OCI-LY7 (cell line): ENCODE results near the gene CAMSAP2. TPM values are rescaled to one million over a fixed set of nuclear protein-coding genes. Genes with fewer than 3 reads are reported as not detected.

Source experiments
- BruUV-seq: library from RNA; stranded (reverse); fragments of 400-500 nt; replicated peaks from 2 replicates; lab custom pipeline; 2021; lab: Mats Ljungman, UMichigan
- CTCF ChIA-PET: fragments of 300-600 bp; sonication (Branson Sonifier 250); formaldehyde crosslinking; loops from one replicate; lab custom pipeline; 2022; ENCODE audit warnings: antibody characterized with exemption; ENCODE audit not compliant: unreplicated experiment; lab: Charles Lee
- POLR2A ChIA-PET: fragments of 300-600 bp; sonication (Branson Sonifier 250); formaldehyde crosslinking; loops from one replicate; lab custom pipeline; 2022; ENCODE audit warnings: antibody characterized with exemption; lab: Charles Lee
- DNase-seq: peaks from one replicate; pipeline ENCODE4 v3.0.0-alpha.2; 2015; ENCODE audit warnings: low spot score
- H2AFZ ChIP-seq: fragments of 200-600 bp; sonication (generic), shearing (Covaris generic); 2 replicates; pipeline ENCODE4 v1.6.1; 2014; ENCODE audit warnings: mild to moderate bottlenecking, antibody characterized with exemption, low read length, moderate library complexity
- H3K27ac ChIP-seq: fragments of 200-600 bp; sonication (generic); 2 replicates; pipeline ENCODE4 v1.5.1; 2014; ENCODE audit warnings: mixed run types, low read depth, mild to moderate bottlenecking, moderate library complexity, low read length, inconsistent platforms; ENCODE audit not compliant: poor library complexity, severe bottlenecking
- H3K36me3 ChIP-seq: fragments of 200-600 bp; sonication (generic); 2 replicates; pipeline ENCODE4 v1.6.1; 2014; ENCODE audit warnings: mild to moderate bottlenecking, antibody characterized with exemption, low read length, moderate library complexity, mixed read lengths; ENCODE audit not compliant: insufficient read depth
- H3K4me1 ChIP-seq: fragments of 200-600 bp; sonication (generic); 2 replicates; pipeline ENCODE4 v1.5.1; 2014; ENCODE audit warnings: mild to moderate bottlenecking, low read length; ENCODE audit not compliant: insufficient read depth, poor library complexity, severe bottlenecking
- H3K4me2 ChIP-seq: fragments of 200-600 bp; sonication (generic); 2 replicates; pipeline ENCODE4 v1.6.1; 2014; ENCODE audit warnings: mild to moderate bottlenecking, low read length
- H3K4me3 ChIP-seq: fragments of 200-600 bp; sonication (generic); 2 replicates; pipeline ENCODE4 v1.5.1; 2014; ENCODE audit warnings: mild to moderate bottlenecking, low read depth, low read length; ENCODE audit not compliant: poor library complexity, severe bottlenecking
- H3K79me2 ChIP-seq: fragments of 200-600 bp; sonication (generic); 2 replicates; pipeline ENCODE4 v1.6.1; 2016; ENCODE audit warnings: low read depth, mild to moderate bottlenecking, low read length, moderate library complexity, mixed read lengths; ENCODE audit not compliant: insufficient read depth
- H3K9me2 ChIP-seq: fragments of 200-600 bp; sonication (generic); 2 replicates; pipeline ENCODE4 v1.6.1; 2016; ENCODE audit warnings: mild to moderate bottlenecking, low read length, mixed read lengths; ENCODE audit not compliant: insufficient read depth
- H3K9me3 ChIP-seq: fragments of 200-600 bp; sonication (generic); 2 replicates; pipeline ENCODE4 v1.6.1; 2014; ENCODE audit warnings: mild to moderate bottlenecking, mixed run types, low read length, mixed read lengths
- H4K20me1 ChIP-seq: fragments of 200-600 bp; sonication (generic); 2 replicates; pipeline ENCODE4 v1.6.1; 2014; ENCODE audit warnings: mild to moderate bottlenecking, antibody characterized with exemption, low read length, moderate library complexity, mixed read lengths; ENCODE audit not compliant: insufficient read depth
- CTCF ChIP-seq: fragments of 200-600 bp; sonication (generic); conservative IDR thresholded peaks from 2 replicates; pipeline ENCODE4 v1.5.1; 2014; ENCODE audit warnings: mild to moderate bottlenecking, antibody characterized with exemption, low read length, moderate library complexity, mixed read lengths
- EZH2phosphoT487 ChIP-seq: fragments of 200-600 bp; sonication (generic); IDR thresholded peaks from 2 replicates; pipeline ENCODE4 v1.6.1; 2018; ENCODE audit warnings: low read depth, borderline replicate concordance, mild to moderate bottlenecking, mixed run types, antibody characterized with exemption, low read length, moderate library complexity, mixed read lengths
- intact Hi-C: fragments of 100-400 bp; cut with micrococcal nuclease; formaldehyde crosslinking; loops from one replicate; pipeline ENCODE4 v1.10.0; 2022; ENCODE audit not compliant: unreplicated experiment
- total RNA-seq, 2 experiments: library from RNA; depleted of rRNA in 1 of 2; stranded (reverse); fragments of >200 nt in 1 of 2; shearing (Covaris generic) in 1 of 2; gene quantifications; 2 replicates each; pipeline ENCODE4 v1.2.3, GENCODE V29; 2014 to 2022

Gene CAMSAP2
- total RNA-seq, 2 experiments from 2014 or later, result 9.2 to 14.9 TPM

- ChIA-PET POLR2A (no interaction called here), CTCF (no interaction called here)
- Histone ChIP-seq H3K9me3 (no peaks in the 10 kb centered on the region), H3K4me3 (no peak overlapping the region), H3K4me2 (no peak overlapping the region), H3K36me3 (no peaks in the 10 kb centered on the region), H3K9me2 (no peaks in the 10 kb centered on the region), H3K27ac (no peak overlapping the region), H2AFZ (no peak overlapping the region), H3K4me1 (peaks cover 13% of the 10 kb centered on the region), H4K20me1 (no peaks in the 10 kb centered on the region), H3K79me2 (no peaks in the 10 kb centered on the region)
- no TSS peak for BruUV-seq
- TF ChIP-seq EZH2phosphoT487 (no peak), CTCF (no peak)
- intact Hi-C loops, result no loop called here
- DNase-seq, result no peak
Observed at GRCh38 chr1:200733907-200734306, 4.8 kb upstream of the CAMSAP2 start.

- BruUV-seq, result no TSS peak
- Histone ChIP-seq H3K4me2 (peak overlapping the region; percentile 89), H3K36me3 (no peaks in the 10 kb centered on the region), H3K27ac (no peak overlapping the region), H3K4me1 (peaks cover 22% of the 10 kb centered on the region), H4K20me1 (peaks cover 11% of the 10 kb centered on the region; the same call in 1 of the 2 replicates), H3K79me2 (peaks cover 33% of the 10 kb centered on the region), H3K9me3 (no peaks in the 10 kb centered on the region), H3K9me2 (no peaks in the 10 kb centered on the region), H3K4me3 (peak overlapping the region; percentile 97), H2AFZ (peak overlapping the region; percentile 99)
- ChIA-PET CTCF (interaction anchor here (0.5 to 1.5 kb wide), 2 partner anchors 10 to 28 kb away, joined by 3 read pairs; no protein-coding TSS in a partner anchor), POLR2A (interaction anchor here (0.7 to 2.7 kb wide), 7 partner anchors 8 to 68 kb away, joined by 3 to 19 read pairs (median 4); partner anchors contain the start of gene DDX59)
- TF ChIP-seq EZH2phosphoT487, result no peak
- TF ChIP-seq CTCF, result no peak
- peak; percentile 12 for DNase-seq
- intact Hi-C loops, result loop anchor here (1.0 to 5.0 kb wide), 2 partner anchors 67 to 115 kb away; partner anchors contain the start of gene KIF14
Observed at GRCh38 chr1:200737647-200738291, 924 bp upstream of the CAMSAP2 start.
